GM12872 (cell line): ENCODE results near the gene ZDHHC13.

Experiments
- CTCF ChIP-seq: IDR thresholded peaks from 3 replicates; pipeline ENCODE4 v1.5.1; 2011; ENCODE audit warnings: low read depth, mild to moderate bottlenecking, low read length, moderate library complexity; ENCODE audit not compliant: insufficient read depth

ZDHHC13 gene

GRCh38 chr11:19216709-19217374, 99.9 kb downstream of the ZDHHC13 start:
- TF ChIP-seq CTCF: no peak

- no peak for TF ChIP-seq CTCF
These were observed 101.2 kb downstream of the ZDHHC13 start for GRCh38 chr11:19218216-19218615.

- TF ChIP-seq CTCF: no peak
These were observed 102.0 kb downstream of the ZDHHC13 start for GRCh38 chr11:19218786-19219460.

- no peak for TF ChIP-seq CTCF
These were observed 104.1 kb downstream of the ZDHHC13 start for GRCh38 chr11:19220903-19221724.

GRCh38 chr11:19225123-19225522, 108.2 kb downstream of the ZDHHC13 start:
- no peak for TF ChIP-seq CTCF

GRCh38 chr11:19225581-19225980, 108.6 kb downstream of the ZDHHC13 start:
- no peak for TF ChIP-seq CTCF
